Mammary microvascular endothelial cell (primary cell): ENCODE results near the gene DNAJC8. TPM values are rescaled to one million over a fixed set of nuclear protein-coding genes. Genes with fewer than 3 reads are reported as not detected.

Source experiments
- total RNA-seq: library from RNA; depleted of rRNA; stranded (reverse); fragments of >200 nt; gene quantifications from 2 replicates; pipeline ENCODE4 v1.2.3, GENCODE V29; 2015

The DNAJC8 gene, protein sequence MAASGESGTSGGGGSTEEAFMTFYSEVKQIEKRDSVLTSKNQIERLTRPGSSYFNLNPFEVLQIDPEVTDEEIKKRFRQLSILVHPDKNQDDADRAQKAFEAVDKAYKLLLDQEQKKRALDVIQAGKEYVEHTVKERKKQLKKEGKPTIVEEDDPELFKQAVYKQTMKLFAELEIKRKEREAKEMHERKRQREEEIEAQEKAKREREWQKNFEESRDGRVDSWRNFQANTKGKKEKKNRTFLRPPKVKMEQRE
- total RNA-seq: 82.1 and 82.3 TPM in 2 replicates

DNA sequence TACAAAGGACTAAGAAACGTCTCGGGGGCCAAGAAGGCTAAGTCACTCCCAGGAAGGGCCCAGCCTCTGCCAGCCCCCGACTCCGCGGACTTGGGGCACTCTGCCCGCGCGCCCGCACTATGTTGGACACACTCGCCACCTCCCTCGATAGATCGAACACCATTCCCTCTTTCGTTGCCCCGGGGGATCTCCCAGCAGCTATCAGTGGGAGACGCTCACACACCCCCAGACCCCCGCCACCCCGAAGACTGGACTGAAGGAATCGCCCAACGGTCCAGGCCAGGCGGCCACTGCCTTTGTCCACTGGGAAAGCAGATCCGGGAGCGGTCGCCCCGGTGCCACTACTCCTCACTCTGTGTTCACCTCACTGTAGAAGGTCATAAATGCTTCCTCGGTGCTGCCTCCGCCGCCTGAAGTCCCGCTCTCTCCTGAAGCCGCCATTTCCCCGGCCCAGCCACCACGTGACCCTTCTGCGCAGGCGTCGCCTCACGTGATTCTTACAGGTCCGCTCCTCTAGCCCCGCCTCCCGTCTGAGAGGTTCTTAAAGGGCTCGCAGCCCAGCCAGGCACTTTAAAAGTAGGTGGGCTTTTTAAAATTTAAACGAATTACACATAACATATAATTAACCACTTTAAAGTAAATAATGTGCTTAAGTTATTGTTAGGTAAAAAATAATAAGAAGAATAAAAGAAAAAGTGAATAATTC is at the start of gene DNAJC8:
DNAJC8 (minus strand) TSS at position 472 of the 706 bp plus-strand sequence; CDS start at position 441, 31 bp downstream.

DNA sequence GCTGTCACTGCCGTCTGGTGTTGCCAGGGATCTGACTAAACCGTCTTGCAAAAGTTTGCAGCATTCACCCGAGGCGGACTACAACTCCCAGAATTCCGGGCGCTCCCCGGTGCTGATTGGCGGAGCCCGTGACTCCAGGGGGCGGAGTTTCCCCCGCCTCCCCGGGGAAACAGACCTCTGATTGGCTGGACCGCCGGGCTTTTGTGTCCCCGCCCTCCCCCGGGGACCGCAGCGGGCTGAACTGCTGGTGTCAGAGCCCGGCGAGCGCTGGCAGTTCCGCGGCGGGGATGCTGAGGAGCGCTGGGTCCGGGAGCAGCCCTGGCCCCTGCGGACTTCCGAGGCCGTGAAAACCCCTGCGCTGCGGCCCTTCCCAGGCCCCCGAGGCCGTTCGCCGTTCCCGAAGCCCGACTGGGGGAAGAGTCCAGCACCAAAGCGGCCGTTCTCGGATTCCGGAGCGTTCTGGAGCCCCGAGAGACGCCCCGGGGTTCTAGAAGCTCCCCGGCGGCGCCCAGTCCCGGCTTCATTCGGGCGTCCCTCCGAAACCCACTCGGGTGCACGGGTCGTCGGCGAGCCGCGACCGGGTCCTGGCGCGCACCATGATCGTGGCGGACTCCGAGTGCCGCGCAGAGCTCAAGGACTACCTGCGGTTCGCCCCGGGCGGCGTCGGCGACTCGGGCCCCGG is 26.6 kb upstream of the DNAJC8 start, which contains the start of gene SESN2:
SESN2 (plus strand) TSS at position 267 of the 682 bp plus-strand sequence; CDS start at position 597, 330 bp downstream.

DNA sequence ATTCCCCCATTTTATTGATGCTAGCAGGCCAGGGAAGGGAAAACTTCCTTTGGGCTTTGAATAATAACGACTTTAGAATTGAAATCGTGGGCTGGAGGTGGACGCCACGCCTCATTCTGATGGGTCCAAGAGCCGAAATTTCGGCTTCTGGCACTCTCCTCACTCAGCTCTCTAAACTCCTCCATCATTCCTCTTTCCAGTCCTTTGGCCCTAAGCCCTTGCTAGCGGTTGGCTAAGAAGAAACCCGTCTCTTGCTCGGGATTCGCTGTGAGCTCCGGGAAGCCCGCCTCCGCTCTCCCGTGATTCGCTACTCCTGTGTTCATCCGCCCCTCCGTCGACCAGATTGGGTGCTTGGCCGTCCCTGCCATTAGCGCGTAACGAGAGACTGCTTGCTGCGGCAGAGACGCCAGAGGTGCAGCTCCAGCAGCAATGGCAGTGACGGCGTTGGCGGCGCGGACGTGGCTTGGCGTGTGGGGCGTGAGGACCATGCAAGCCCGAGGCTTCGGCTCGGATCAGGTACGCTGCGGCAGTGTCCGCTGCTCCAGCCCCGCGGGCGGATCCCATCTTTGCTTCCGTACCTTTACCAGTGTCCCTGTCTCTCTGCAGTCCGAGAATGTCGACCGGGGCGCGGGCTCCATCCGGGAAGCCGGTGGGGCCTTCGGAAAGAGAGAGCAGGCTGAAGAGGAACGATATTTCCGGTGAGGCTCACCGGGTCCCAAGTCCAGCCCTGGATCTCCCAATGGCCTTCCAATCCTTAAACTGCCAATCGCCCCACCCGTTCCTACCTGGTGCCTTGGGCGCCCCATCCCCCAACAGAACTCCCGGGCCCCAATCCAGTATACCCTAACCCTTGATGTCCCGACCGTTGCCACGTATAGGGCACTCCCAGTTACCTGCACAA is 3.2 kb upstream of the DNAJC8 start, which contains the start of gene ATP5IF1:
ATP5IF1 (plus strand) TSS at position 370 of the 901 bp plus-strand sequence; CDS start at position 430, 60 bp downstream.

DNA sequence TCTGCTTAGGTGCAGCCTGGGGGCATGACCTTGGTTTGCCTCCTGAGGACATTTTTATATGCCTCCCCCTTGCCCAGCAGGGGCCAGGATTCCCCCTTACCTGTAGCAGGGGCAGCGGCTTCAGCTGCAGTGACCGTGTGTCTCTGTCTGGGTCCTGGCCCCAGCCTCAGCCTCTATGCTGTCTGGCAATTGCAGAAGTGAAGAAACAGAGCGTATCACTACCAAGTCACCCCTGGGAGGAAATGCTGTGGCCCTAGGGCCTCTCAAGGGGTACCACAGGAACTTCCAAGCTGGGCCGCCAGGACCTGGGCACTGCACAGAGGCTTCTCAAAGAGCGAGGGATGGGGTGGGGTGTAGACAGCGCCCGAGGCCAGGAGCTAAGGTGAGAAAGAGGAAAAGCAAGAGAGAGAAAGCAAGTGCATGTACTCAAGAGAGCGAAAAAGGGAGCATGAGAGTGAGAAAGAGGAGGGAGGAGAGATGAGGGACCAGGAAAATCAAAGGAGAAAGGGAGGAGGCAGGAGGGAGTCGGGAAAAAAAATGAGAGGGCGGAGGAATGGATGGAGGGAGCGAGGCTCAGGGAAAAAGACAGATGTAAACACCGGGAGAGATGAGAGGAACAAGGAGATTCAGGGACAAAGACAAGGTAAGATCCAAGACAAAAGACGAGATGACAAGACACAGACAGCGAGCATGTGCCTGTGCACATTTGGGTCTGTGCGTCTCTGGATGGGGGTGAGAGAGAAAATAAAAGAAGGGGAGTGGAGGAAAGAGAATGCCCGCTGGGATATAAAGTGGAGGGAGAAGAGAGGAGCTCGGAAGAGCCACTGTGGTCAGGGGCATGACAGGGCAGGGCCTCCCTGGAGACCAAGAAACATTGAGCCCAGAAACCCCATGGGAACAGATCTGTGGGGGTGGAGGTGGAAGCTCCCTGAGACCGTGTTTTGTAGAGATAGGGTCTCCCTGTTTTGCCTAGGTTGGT is 56.0 kb downstream of the DNAJC8 start, which contains the start of gene PTAFR:
PTAFR (minus strand) TSS at position 199 of the 979 bp plus-strand sequence. CDS start 25,669 bp downstream, outside the sequence.

Other genes starting within 250 kb of the DNAJC8 start
- 16.5 and 18.1 TPM in 2 replicates for gene EYA3, start 144.4 kb downstream of the DNAJC8 start, total RNA-seq
- gene PTAFR, start 56.3 kb downstream of the DNAJC8 start, total RNA-seq: 0.05 TPM in 1 of 2 replicates, not detected in the other
- gene ATP5IF1, start 3.1 kb upstream of the DNAJC8 start, total RNA-seq: 256 and 284 TPM in 2 replicates
- 14.1 and 15.0 TPM in 2 replicates for gene SESN2, start 26.5 kb upstream of the DNAJC8 start, total RNA-seq
- 13.4 and 16.0 TPM in 2 replicates for gene MED18, start 96.0 kb upstream of the DNAJC8 start, total RNA-seq
- 23.4 and 24.6 TPM in 2 replicates for gene PHACTR4, start 136.7 kb upstream of the DNAJC8 start, total RNA-seq